HG03280 (cell line): ENCODE results near the gene OR8B12.
"Not testable (repeated sequence)": the region's sequence is repeated elsewhere in the genome, so short reads cannot be mapped to it uniquely, and the experiment has no call there.

Experiments
- ATAC-seq: cut with Tn5 transposase; IDR thresholded peaks from one replicate; pipeline ENCODE4 v1.9.1; 2021; ENCODE audit warnings: mild to moderate bottlenecking, moderate library complexity; ENCODE audit not compliant: unreplicated experiment

OR8B12 gene

DNA sequence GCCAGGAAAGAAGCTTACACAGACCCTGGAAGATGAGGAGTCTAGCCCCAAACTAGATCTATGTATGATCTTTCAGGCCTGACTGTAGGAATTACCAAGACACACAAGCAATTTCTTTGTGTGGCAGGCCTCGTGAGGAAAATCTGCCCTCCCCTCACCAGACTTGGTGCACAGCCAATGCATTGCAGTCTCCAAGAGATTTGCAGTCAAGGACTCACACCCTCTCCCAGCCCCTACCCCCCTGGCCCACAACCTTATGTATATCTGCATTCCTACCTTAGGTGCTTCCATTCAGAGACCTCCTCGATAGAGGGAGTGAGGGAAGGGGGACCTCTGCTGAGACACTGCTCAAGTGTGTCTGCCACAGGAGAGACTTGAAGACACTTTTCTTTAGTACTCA is 9.8 kb downstream of the OR8B12 start:
- no peak for ATAC-seq

DNA sequence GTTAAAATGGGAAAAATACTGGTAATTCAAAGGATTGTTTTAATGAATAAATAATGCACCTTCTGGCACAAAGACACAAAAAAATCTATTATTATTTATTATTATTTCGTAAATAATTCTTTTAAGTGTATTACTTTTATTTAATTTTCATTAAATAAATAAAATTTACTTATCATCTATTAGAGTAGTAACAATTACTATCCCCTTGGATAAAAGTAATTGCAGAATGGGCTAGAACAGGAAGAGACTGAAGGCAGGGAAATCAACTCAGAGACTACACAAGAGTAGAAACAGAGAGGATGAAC is 23.0 kb downstream of the OR8B12 start:
- no peak for ATAC-seq

DNA sequence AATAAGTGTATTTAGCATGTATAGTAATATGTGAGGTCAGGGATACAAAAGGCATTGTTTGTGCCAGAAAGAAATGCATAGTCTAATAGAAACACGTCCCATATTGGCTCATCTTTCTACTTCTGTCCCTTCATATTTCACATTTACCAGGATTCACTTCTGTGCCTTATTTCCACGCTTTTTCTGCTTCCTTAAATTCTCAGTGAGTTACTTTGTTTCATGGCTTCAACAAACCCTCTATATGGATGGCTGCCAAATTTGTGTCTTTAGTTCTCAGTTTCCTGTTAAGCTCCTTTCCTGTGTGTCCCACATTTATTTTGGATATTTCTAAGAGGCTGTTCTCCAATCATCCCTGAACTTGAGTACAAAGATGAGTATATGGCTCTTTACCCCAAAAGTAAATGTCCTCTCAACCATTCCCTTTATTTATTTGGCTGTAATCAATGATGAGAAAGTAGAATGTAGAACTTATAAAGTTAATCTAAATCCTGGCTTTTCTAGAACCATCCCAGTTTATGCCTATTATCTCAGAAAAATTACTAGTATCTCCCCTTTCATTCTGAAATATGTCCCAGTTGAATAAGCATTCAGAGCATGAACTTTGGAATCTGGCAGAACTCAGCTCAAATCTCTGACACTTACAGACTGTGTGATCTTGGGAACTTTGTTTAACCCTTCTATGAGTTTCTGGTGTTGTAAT is 23.5 kb downstream of the OR8B12 start:
- ATAC-seq, result no peak

DNA sequence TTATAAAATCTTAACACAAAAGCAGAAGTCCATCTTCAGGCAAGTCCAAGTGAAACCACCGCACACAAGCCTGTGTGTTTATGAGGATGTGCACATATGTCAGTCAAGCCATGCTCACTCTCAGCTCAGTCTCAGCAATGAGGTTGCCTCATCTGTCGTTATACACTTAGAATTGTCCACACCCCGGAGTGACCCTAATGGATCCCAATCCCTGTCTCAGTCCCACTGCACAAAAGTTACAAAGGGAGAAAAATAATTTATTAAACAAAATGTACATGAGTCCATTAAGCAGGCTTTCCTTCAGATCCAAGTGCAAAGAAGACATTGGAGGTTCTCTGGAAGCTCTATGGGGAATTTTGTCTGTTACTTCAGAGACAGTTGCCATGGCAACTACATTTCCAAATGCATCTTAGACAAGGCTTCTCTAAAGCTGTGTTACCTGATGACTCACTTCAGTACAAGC is 24.4 kb downstream of the OR8B12 start:
- no peak for ATAC-seq

DNA sequence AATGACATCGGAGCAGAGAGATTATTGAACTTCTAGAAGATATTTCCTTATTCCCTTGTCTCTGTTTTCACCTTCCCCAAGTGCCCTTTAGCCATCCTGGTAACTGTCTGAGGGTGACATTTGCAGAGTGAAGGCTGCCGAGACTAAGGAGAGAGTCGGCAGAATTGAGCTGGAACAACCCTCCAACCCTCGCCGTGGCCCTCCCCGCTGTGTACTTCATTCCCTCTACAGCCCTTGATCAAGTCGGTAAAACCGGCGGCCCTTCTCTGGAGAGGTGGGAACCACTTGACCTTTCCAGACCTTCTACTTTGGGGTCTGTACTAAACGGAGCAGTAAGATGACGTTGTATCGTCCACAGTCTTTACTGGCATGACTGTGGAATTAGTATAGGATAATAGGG is 26.1 kb downstream of the OR8B12 start:
- ATAC-seq, result no peak

DNA sequence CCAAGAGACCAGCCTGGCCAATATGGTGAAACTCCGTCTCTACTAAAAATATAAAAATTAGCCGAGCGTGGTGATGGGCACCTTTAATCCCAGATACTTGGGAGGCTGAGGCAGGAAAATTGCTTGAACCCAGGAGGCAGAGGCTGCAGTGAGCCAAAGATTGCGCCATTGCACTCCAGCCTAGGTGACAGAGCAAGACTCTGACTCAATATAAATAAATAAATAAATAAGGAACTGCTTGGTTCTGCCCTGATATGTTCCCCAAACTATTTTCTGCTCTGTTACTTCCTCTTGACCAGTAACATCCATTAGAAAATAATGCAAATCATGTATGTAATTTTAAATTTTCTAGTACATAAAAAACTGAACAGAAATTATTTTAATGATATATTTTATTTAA is 28.8 kb downstream of the OR8B12 start:
- not testable (repeated sequence) for ATAC-seq

DNA sequence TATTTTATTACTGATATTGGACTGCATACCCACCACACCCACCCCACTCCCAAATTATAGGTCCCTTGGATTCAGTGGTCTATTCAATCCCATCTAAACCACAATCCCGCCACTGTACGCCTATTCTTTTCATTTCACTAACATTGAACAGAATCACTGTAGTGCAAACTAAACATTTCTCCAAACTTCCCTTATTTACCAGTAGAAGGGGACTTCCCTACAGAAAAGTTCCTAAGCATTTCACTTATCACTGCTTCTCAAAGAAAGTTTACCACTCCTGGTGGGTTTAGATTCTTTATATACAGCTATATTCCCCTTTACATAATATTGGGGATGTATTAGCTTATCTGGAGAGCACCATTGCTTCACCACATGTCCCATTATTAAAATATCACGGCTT is 29.3 kb downstream of the OR8B12 start:
- no peak for ATAC-seq

DNA sequence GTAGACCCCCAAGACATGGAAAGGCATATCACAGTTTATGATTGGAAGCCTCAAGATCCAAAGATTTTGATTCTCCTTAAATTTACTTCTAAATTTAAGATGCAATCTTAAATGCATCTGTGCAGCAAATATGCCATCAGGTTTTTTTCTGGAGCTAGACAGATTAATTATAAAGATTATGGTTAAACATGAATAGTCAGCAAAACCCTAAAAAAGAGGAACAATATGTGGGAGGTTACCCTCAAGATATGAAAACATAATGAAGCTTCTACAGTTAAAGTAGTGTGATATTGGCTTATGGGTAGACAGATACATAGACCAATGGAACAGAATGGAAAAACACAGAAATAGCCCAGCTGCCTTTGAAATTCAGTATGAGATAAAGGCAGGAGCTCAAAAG is 31.7 kb downstream of the OR8B12 start:
- no peak for ATAC-seq

DNA sequence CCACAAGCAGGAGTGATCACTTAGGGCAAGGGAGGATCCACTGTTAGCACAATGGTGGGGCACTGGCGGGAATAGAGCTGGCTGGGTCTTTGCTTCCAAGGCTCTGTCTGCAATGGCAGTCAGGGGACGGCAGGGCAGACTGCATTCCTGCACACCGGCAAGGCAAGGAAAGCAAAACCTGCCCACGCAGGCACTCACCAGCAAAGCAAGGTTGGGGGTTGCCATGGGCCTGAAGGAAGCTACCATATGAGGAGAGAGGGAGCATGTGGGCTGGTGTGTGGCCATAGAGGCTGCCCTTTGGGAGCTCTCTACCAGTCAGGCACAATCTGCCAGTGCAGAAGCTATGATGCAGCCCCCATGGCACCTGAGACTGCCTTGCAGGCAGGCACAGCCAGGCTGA is 33.2 kb downstream of the OR8B12 start:
- ATAC-seq, result no peak

DNA sequence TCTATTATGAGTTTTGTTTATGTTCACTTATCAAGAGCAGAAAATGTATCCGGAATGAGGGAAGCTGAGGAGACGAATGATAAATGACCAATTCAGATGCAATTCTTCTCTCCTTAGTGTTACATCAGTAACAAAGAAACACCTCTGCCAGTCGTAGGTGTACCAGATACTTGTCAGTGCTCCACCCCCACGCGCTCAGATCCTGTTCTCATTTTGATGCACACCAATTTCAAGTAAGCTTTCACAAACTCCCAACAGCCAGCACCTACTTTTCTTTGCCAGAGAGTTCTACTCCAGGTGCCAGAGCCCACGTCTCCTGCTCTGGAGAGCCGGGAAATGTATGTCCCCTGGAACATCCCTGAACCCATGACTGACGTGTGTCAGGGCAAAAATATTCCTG is 43.7 kb downstream of the OR8B12 start:
- no peak for ATAC-seq

DNA sequence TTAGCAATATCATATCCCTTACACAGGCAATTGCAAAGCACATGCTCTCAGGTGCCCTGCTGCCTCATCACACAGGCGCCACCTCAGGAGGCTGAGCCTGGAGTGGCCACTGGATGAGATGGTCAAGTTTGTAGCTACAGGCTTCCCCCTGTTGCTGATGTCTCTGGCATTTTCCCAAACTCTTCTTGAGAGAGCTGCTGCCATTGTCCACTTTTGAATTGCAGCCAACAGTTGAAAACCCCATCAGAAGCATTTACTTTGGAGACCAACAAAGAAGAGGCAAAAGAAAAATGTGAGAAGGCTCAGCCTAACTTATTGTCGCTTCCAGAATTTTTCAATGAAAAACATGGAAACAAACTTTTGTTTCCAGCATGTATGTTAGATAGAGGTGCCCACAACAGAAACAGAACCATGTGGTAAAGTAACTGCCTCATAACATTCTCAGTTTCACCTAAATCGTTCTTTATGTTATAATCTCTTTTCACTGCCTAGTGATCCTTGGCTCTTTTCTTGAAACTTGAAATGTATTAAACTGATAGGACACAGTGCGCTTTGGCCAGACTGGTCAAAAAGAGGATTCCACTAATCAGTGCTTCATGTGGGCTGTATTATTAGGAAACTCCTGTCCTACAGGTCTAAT is 50.3 kb downstream of the OR8B12 start:
- ATAC-seq, result no peak
